UCSD-AML1 (cell line): ENCODE results near the gene USP1.
A peak's percentile ranks its signal among the peaks of the same experiment; 100 is the strongest.

Experiments
- DNase-seq: peaks from one replicate; lab custom pipeline; 2025; ENCODE audit not compliant: unreplicated experiment; lab: John Stamatoyannopoulos, UW

The USP1 gene

GRCh38 chr1:62425041-62425440 lies 11.8 kb upstream of the USP1 start:
- DNase-seq: no peak

DNA sequence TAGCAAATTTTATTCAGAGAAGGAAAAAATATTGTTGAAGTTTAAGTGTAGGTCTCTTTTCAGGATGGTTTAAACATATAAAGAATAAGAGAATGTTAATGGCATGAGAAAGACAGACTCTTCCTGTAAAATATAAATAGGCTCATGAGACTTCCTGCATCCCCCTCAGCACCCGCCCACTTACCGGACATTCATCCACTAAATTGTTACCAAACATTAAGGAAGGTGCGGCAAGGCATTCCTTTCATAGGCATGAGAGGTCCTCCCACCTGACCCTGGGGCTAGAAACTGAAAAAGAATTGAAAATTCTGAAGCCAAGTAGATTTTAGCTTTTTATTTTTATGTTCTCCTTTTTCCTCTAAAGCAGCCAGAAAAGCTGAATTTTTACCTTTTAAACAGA lies 10.6 kb upstream of the USP1 start:
- DNase-seq: peak; percentile 36

DNA sequence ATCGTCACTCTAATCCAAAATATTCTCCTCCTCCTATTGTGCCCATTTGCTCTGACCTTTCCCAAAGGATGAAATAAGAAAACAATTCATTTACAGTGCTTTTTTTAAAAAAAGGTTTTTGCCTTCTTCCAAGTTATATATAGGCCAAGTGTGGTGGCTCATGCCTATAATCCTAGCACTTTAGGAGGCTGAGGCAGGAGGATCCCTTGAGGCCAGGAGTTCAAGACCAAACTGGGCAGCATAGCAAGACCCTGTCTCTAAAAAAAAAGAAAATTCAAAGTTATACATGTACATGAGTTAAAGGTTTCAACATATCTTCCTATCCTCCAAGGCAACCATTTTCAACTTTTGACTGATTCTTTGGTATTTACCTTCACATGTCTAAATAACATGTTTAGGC lies 10.1 kb upstream of the USP1 start:
- no peak for DNase-seq

DNA sequence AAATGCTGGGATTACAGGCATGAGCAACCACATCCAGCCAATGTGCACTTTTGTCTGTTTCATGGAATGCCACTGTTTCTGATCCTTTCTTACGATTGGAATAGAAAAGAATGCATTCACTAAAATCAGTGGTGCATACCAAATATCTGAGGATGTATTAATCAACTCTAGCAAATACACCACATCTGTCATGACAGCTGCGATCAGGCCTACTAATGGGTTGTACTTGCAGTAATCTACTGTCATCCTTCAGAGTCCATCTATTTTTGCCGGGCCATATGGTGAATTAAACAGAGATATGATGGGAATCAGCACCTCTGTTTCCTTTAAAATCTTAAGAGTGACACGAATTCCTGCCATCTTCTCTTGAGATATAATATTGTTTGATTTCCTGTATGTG lies 8.5 kb upstream of the USP1 start:
- no peak for DNase-seq

- DNase-seq: no peak
Measured at GRCh38 chr1:62429581-62429980, 7.3 kb upstream of the USP1 start.

DNA sequence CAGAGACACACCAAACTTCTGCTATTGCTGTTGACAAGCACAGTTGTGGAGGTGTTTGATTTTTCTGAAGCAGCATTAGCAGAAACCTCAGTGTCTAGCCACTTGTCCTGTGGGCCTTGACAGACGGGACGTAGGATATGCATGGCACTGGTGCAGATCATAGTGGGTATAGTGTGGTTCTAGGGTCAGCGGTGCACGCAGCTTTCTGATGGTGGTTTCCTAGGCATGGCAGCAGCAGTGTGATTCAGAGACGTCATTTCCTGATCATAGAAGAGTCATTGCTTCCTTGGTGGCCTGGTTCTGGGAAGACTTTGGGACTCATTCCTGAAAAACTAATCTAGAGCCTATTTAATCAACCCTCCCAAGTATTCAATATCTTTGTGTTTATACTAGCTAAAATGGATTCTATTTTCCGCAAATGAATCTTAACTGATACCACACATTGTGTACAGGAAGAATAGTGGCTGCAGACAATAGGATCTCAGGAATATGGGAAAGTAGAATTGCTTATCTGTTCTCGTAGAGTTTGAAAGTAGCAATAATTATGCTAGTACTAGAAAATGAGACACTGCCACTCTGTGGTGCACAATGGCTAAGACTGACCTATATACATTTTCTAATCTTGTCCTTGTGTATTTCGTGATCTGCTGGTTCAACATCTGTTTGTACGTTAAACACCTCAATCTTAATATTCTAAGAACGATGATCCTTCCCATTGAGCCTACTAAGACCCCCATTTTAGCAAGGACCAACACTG lies 2.8 kb upstream of the USP1 start:
- DNase-seq: no peak

- DNase-seq: no peak
Measured at GRCh38 chr1:62434618-62435001, 2.2 kb upstream of the USP1 start.

GRCh38 chr1:62435231-62436038 lies 1.4 kb upstream of the USP1 start:
- no peak for DNase-seq

DNA sequence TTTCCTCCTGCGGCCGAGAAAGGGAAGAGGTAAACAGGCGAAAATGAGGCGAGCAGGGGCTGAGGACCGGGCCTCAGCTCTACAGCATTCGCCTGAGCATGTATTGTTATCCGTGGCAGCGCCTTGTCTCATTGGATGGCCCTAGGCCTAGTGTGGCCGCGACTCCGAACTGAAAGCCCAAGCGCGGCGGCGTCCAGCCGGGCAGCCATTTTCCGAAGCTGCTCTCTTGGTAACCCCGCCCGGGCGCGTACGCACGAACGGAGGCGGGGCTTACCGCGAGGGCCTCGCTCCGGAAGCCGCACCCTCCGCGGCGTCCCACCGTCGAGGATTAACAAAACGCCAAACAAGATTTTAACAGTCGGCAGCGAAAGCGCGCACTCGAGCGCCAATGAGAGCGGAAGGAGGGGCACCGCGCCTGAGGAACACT lies 797 bp upstream of the USP1 start:
- peak; percentile 100 for DNase-seq

DNA sequence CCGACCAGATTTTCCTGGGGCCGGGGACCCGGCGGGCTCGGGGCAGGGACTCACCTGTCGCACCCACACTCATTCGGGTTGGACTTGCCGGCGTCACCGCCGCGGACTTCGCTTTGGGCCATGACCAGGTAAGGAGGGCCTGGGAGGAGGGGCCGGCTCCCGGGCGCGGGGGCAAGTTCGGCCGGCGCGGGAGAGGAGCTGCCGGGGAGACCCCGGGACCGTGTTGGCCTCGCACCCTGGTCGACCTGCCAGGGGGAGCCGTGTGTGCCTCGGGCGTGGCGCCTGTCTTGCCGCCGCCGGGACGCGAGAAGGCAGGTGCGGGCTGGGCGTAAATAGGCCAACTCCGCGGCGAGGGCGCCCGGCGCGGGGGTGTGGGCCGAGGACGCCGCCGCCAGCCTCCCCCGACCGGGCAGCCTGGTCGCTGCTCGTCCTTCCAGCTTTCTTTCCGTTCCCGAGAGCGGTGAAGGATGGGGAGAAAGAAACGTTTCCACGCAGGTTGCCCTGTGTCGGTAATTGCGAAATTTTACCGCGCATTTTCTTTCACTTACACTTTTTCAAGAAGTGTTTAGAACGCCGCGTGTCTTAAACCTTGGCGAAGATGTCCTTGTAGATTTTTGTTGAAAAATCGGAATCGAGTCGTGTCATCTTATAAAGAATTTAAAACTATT lies 558 bp downstream of the USP1 start:
- no peak for DNase-seq

DNA sequence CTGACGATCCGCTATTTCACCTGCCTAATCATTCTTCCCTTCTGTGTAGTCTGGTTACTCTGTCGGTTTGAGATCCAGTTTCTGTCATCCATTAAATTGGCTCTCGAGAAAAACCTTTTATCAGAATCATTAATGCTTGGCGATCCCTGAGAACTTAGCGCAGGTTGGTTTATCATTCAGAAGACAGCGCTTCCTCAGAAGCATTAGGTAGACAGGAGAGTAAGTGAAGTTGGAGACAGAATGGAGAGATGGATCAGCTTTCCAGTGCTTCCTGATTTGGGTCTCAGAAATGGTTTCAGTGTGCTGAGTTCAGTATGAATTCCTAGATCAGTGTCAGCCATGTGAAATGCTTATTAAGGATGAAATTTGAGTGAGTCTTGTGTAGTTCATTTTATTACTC lies 1.3 kb downstream of the USP1 start:
- DNase-seq: no peak

DNA sequence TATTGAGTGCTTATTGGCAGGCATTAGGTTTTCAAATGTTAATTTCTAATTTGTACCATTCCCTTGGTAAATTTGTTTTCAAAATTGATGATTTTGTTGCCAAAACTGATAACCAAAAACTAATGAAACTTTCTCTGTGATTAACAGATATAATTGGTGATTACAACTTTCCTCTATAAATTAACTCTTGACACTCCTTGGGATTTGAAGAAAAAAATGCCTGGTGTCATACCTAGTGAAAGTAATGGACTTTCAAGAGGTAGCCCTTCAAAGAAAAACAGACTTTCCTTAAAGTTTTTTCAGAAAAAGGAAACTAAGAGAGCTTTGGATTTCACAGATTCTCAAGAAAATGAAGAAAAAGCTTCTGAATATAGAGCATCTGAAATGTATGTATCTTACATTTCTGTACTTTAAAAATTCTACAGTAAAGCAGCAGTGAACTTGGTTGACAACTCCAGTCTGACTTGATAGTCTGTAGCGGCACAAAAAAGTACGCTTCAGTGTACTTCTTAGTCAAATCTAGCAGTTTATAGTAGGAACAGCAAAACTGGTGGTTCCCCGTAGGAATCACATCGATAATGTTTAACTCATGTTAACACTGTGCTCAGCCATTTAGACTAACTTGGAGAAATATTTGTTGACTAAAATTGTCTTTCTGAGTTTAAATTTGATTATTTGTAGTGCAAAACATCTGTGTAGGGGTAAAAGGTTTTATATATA lies 3.0 kb downstream of the USP1 start:
- DNase-seq: no peak

GRCh38 chr1:62444701-62445100 lies 7.9 kb downstream of the USP1 start:
- no peak for DNase-seq

GRCh38 chr1:62448221-62448933 lies 11.5 kb downstream of the USP1 start:
- no peak for DNase-seq

DNA sequence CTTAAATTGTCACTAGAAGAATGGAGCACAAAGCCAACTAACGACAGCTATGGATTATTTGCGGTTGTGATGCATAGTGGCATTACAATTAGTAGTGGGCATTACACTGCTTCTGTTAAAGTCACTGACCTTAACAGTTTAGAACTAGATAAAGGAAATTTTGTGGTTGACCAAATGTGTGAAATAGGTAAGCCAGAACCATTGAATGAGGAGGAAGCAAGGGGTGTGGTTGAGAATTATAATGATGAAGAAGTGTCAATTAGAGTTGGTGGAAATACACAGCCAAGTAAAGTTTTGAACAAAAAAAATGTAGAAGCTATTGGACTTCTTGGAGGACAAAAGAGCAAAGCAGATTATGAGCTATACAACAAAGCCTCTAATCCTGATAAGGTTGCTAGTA lies 13.5 kb downstream of the USP1 start:
- DNase-seq: no peak

- no peak for DNase-seq
Measured at GRCh38 chr1:62452951-62453350, 16.1 kb downstream of the USP1 start.

GRCh38 chr1:62457955-62458354 lies 21.1 kb downstream of the USP1 start:
- no peak for DNase-seq

DNA sequence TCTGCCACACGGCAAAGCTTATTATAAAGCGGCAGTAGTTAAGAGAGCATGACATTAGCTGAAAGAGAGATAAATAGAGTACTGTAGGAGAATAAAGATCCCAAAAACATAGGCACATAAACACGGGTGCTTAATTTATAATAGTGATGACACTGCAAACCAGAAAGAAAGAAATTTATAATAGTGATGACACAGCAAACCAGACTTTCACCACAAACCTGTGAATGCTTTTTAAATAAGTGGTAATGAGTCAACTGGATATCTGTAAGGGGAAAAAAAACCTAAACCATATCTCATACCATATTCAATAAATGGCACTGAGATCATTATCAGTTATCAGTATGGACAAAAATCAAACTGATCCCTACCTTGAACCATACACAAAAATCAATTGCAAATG lies 25.5 kb downstream of the USP1 start:
- DNase-seq: no peak

GRCh38 chr1:62467092-62467491 lies 30.2 kb downstream of the USP1 start:
- DNase-seq: no peak

GRCh38 chr1:62476525-62477219 lies 39.8 kb downstream of the USP1 start:
- no peak for DNase-seq
